Upper lobe of right lung (tissue), 1 donor: ENCODE results near the gene PARP16. TPM values are rescaled to one million over a fixed set of nuclear protein-coding genes. Genes with fewer than 3 reads are reported as not detected.
A peak's percentile ranks its signal among the peaks of the same experiment; 100 is the strongest.
"Not testable (repeated sequence)": the region's sequence is repeated elsewhere in the genome, so short reads cannot be mapped to it uniquely, and the experiment has no call there.

Experiments used
- ATAC-seq: fragments of 200-7000 bp; cut with Tn5 transposase; one replicate; pipeline ENCODE4 v1.9.1; 2020; ENCODE audit warnings: mild to moderate bottlenecking, moderate library complexity
- DNase-seq: peaks from one replicate; pipeline ENCODE4 v3.0.0-alpha.2; 2020
- H3K27ac ChIP-seq: fragments of 200-600 bp; one replicate; pipeline ENCODE4 v1.8.0; 2022
- H3K27me3 ChIP-seq: fragments of 200-600 bp; one replicate; pipeline ENCODE4 v1.8.0; 2022; ENCODE audit warnings: mild to moderate bottlenecking
- H3K36me3 ChIP-seq: fragments of 200-600 bp; one replicate; pipeline ENCODE4 v1.8.0; 2022
- H3K4me1 ChIP-seq: fragments of 200-600 bp; one replicate; pipeline ENCODE4 v1.8.0; 2022
- H3K4me3 ChIP-seq: fragments of 200-600 bp; one replicate; pipeline ENCODE4 v1.8.0; 2022; ENCODE audit warnings: mild to moderate bottlenecking
- H3K9me3 ChIP-seq: fragments of 200-600 bp; one replicate; pipeline ENCODE4 v1.8.0; 2022
- CTCF ChIP-seq: fragments of 200-600 bp; IDR thresholded peaks from one replicate; pipeline ENCODE4 v1.8.0; 2022; ENCODE audit warnings: antibody characterized with exemption
- intact Hi-C: fragments of 100-400 bp; cut with DNase I; formaldehyde crosslinking; loops from one replicate; pipeline ENCODE4 v1.11.0; 2022
- total RNA-seq: library from RNA; stranded (reverse); fragmentation: NEBNext Ultra II Directional; extraction: Animal tissue kit (Norgen Biotek cat#: 25700); gene quantifications from one replicate; pipeline ENCODE4 v1.2.1, GENCODE V29; 2021
- donor health status: DM: no; HTN: yes; CAD: no; lungs with severe emphysema.

The PARP16 gene
- total RNA-seq, 1 donor from 2014 or later = 8.3 TPM

GRCh38 chr15:65270811-65271545 is 15.7 kb downstream of the PARP16 start:
- H3K9me3 ChIP-seq, H3K27ac ChIP-seq, H3K4me3 ChIP-seq, DNase-seq, intact Hi-C loops, H3K4me1 ChIP-seq, H3K27me3 ChIP-seq, H3K36me3 ChIP-seq: not testable (repeated sequence)
- TF ChIP-seq CTCF = peak; percentile 73
- peak; percentile 95 for ATAC-seq

GRCh38 chr15:65268411-65268810 is 18.3 kb downstream of the PARP16 start:
- ATAC-seq (no peak), DNase-seq (no peak)
- Histone ChIP-seq H3K36me3 (peaks cover 16% of the 10 kb centered on the region), H3K4me3 (no peak overlapping the region), H3K4me1 (peaks cover 3% of the 10 kb centered on the region), H3K27me3 (no peaks in the 10 kb centered on the region), H3K27ac (no peak overlapping the region), H3K9me3 (no peaks in the 10 kb centered on the region)
- no peak for TF ChIP-seq CTCF
- intact Hi-C loops = no loop called here

- Histone ChIP-seq H3K36me3 (peaks cover 28% of the 10 kb centered on the region), H3K27ac (no peak overlapping the region), H3K9me3 (no peaks in the 10 kb centered on the region), H3K4me1 (peaks cover 3% of the 10 kb centered on the region), H3K4me3 (no peak overlapping the region), H3K27me3 (no peaks in the 10 kb centered on the region)
- intact Hi-C loops = no loop called here
- ATAC-seq = no peak
- TF ChIP-seq CTCF = no peak
- DNase-seq = no peak
Measured at GRCh38 chr15:65266469-65266868, 20.2 kb downstream of the PARP16 start.

- ATAC-seq (no peak), DNase-seq (no peak)
Measured at GRCh38 chr15:65264863-65265430, 21.7 kb downstream of the PARP16 start.

GRCh38 chr15:65263313-65263712 is 23.4 kb downstream of the PARP16 start:
- no peak for ATAC-seq
- Histone ChIP-seq H3K9me3 (no peaks in the 10 kb centered on the region), H3K4me3 (no peak overlapping the region), H3K27ac (no peak overlapping the region), H3K27me3 (no peaks in the 10 kb centered on the region), H3K36me3 (peaks cover 42% of the 10 kb centered on the region), H3K4me1 (peaks cover 15% of the 10 kb centered on the region)
- TF ChIP-seq CTCF = no peak
- intact Hi-C loops = no loop called here
- DNase-seq = no peak

More at GRCh38 chr15:65264863-65265430, 21.7 kb downstream of the PARP16 start:
- Histone ChIP-seq H3K36me3 (peaks cover 37% of the 10 kb centered on the region), H3K27me3 (no peaks in the 10 kb centered on the region), H3K27ac (no peak overlapping the region), H3K9me3 (no peaks in the 10 kb centered on the region), H3K4me1 (peaks cover under 1% of the 10 kb centered on the region), H3K4me3 (no peak overlapping the region)
- intact Hi-C loops = no loop called here
- no peak for TF ChIP-seq CTCF
